ENCODE measurements around the gene ADRA2A. TPM values are rescaled to one million over a fixed set of nuclear protein-coding genes. Genes with fewer than 3 reads are reported as not detected.

Gene ADRA2A
- total RNA-seq: not detected in 2 replicates

GRCh38 chr10:111076682-111077478 lies at the start of gene ADRA2A:
TSS of gene ADRA2A (plus strand) at chr10:111077029. CDS start at chr10:111077997, 968 bp downstream.

Other genes with a start within 250 kb of the ADRA2A start
- 65.3 and 78.6 TPM in 2 replicates for gene PDCD4, start 205.1 kb upstream of the ADRA2A start, total RNA-seq
- 9.2 and 17.1 TPM in 2 replicates for gene BBIP1, start 157.8 kb upstream of the ADRA2A start, total RNA-seq
- gene SHOC2, start 157.4 kb upstream of the ADRA2A start, total RNA-seq: 35.7 and 36.0 TPM in 2 replicates